ENCODE results near the gene USP40. TPM values are rescaled to one million over a fixed set of nuclear protein-coding genes. Genes with fewer than 3 reads are reported as not detected.

Gene USP40
- total RNA-seq, 1 experiment from 2014 or later = 34.9 TPM

DNA sequence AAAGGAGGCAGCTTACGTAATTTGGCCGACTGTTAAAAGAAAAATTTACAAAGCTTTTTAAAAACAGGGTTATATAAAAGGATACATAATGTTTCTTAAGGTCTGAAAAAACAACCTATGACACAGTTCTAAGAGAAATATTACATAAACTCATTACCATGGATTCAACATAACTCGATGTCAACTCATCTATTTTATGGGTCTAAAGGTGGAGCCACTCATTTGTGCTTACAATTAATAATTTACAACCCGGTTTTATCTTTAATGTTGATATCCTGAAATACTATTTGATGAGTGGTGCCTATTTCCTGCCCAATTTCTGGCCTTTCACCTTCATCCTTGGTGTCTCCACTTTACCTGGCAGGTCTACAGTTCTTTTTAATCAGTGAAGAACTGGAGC lies 15.1 kb downstream of the USP40 start:
- no peak overlapping the region for H3K27ac ChIP-seq (ENCODE audit: low read depth, low read length)
- ChIA-PET POLR2A (no interaction called here), RAD21 (ENCODE audit: low non-redundant PET in 1 of 2, low total read pairs in 2 of 2, uncharacterized antibody in 2 of 2, unreplicated experiment in 2 of 2) (no interaction called here), CTCF (no interaction called here)
- H2AFZ ChIP-seq (ENCODE audit: low read depth, low read length, poor library complexity, severe bottlenecking) = no peak overlapping the region
- BruUV-seq (replicated peaks) = no TSS peak
- H3K27me3 ChIP-seq (ENCODE audit: insufficient read depth, low read length) = no peaks in the 10 kb centered on the region
- no peak for TF ChIP-seq YY1 (IDR thresholded peaks at IDR 0.05; ENCODE audit: extremely low read depth, insufficient replicate concordance, low read depth, low read length)
- no peaks in the 10 kb centered on the region for H3K9me3 ChIP-seq (ENCODE audit: control insufficient read depth in 1 of 2, insufficient read depth in 1 of 2, low read depth in 1 of 2, low read length in 2 of 2)
- ATAC-seq (no peak), DNase-seq (ENCODE audit: low read depth, low spot score) (no peak)
- H3K79me2 ChIP-seq (ENCODE audit: insufficient read depth, low read length) = no peaks in the 10 kb centered on the region
- no peak overlapping the region for H3K9ac ChIP-seq (ENCODE audit: low read length)
- H3K36me3 ChIP-seq (ENCODE audit: control insufficient read depth in 1 of 2, insufficient read depth in 2 of 2, low read length in 2 of 2) = peaks cover 6 to 16% of the 10 kb centered on the region in 2 experiments; a peak in 2 of 4 replicates
- H3K4me1 ChIP-seq (ENCODE audit: control insufficient read depth in 1 of 2, insufficient read depth in 2 of 2, low read length in 2 of 2) = peaks cover 1 to 2% of the 10 kb centered on the region in 2 experiments; a peak in 3 of 4 replicates
- H3K9me2 ChIP-seq (ENCODE audit: insufficient read depth) = no peaks in the 10 kb centered on the region
- H4K20me1 ChIP-seq (ENCODE audit: insufficient read depth) = no peaks in the 10 kb centered on the region
- intact Hi-C loops (cut with micrococcal nuclease) = no loop called here
- H3K4me2 ChIP-seq (ENCODE audit: low read length) = no peak overlapping the region
- H3K4me3 ChIP-seq (replicated peaks in 1 of 2; ENCODE audit: low read depth in 1 of 2, low read length in 2 of 2) = no peak overlapping the region

DNA sequence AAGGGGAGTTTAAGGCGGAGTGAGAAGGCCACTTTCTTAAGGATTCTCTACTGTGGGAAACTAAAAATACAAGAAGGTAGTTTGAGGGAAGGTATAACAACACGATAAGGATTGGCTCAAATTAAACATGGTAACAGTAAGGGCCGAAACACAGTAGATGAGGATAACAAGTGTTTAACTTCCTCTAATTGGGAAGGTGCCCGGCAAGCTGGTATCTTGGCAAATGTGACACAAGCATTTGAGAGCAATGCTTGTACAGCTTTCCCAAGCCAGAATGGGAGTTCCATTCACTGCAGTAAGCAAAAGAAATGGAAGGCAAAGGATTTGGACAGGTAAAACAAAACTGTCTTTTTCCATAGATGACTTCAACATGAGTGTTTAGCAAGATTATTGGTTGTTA lies 19.8 kb downstream of the USP40 start:
- H4K20me1 ChIP-seq (ENCODE audit: insufficient read depth) = no peaks in the 10 kb centered on the region
- H3K27me3 ChIP-seq (ENCODE audit: insufficient read depth, low read length) = no peaks in the 10 kb centered on the region
- no peak overlapping the region for H2AFZ ChIP-seq (ENCODE audit: low read depth, low read length, poor library complexity, severe bottlenecking)
- peaks cover 2 to 8% of the 10 kb centered on the region in 2 experiments; a peak in 2 of 4 replicates for H3K36me3 ChIP-seq (ENCODE audit: control insufficient read depth in 1 of 2, insufficient read depth in 2 of 2, low read length in 2 of 2)
- no peaks in the 10 kb centered on the region for H3K9me2 ChIP-seq (ENCODE audit: insufficient read depth)
- no peak overlapping the region for H3K9ac ChIP-seq (ENCODE audit: low read length)
- ATAC-seq = no peak
- no peak for DNase-seq (ENCODE audit: low read depth, low spot score)
- ChIA-PET POLR2A (no interaction called here), RAD21 (ENCODE audit: low non-redundant PET in 1 of 2, low total read pairs in 2 of 2, uncharacterized antibody in 2 of 2, unreplicated experiment in 2 of 2) (no interaction called here), CTCF (no interaction called here)
- no TSS peak for BruUV-seq (replicated peaks)
- no peak overlapping the region for H3K27ac ChIP-seq (ENCODE audit: low read depth, low read length)
- intact Hi-C loops (cut with micrococcal nuclease) = no loop called here
- H3K4me3 ChIP-seq (replicated peaks in 1 of 2; ENCODE audit: low read depth in 1 of 2, low read length in 2 of 2) = no peak overlapping the region
- H3K79me2 ChIP-seq (ENCODE audit: insufficient read depth, low read length) = no peaks in the 10 kb centered on the region
- no peaks in the 10 kb centered on the region for H3K4me1 ChIP-seq (ENCODE audit: control insufficient read depth in 1 of 2, insufficient read depth in 2 of 2, low read length in 2 of 2)
- H3K4me2 ChIP-seq (ENCODE audit: low read length) = no peak overlapping the region
- no peaks in the 10 kb centered on the region for H3K9me3 ChIP-seq (ENCODE audit: control insufficient read depth in 1 of 2, insufficient read depth in 1 of 2, low read depth in 1 of 2, low read length in 2 of 2)
- TF ChIP-seq SP1 (IDR thresholded peaks at IDR 0.05; ENCODE audit: low read depth) (no peak), EZH2 (IDR thresholded peaks at IDR 0.05) (no peak)
- TF ChIP-seq, protein P1, sequence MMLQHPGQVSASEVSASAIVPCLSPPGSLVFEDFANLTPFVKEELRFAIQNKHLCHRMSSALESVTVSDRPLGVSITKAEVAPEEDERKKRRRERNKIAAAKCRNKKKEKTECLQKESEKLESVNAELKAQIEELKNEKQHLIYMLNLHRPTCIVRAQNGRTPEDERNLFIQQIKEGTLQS (IDR thresholded peaks at IDR 0.05) = no peak
- TF ChIP-seq, protein P2, sequence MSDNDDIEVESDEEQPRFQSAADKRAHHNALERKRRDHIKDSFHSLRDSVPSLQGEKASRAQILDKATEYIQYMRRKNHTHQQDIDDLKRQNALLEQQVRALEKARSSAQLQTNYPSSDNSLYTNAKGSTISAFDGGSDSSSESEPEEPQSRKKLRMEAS (IDR thresholded peaks at IDR 0.05) = no peak

All from HCT116 (cell line).